ENCODE measurements around the gene CRB2.

GRCh38 chr9:123378025-123378424, 22.0 kb downstream of the CRB2 start:
- no peak for TF ChIP-seq POLR2AphosphoS5 (IDR thresholded peaks at IDR 0.05; ENCODE audit: insufficient read depth, low read depth, low read length)
- no peak for TF ChIP-seq POLR2A (IDR thresholded peaks at IDR 0.05; ENCODE audit: low read depth, low read length)
